Mucosa of descending colon (tissue), 3 donors: ENCODE results near the gene TEX264. TPM values are rescaled to one million over a fixed set of nuclear protein-coding genes. Genes with fewer than 3 reads are reported as not detected.

ENCODE experiments used
- total RNA-seq, 3 donors: library from RNA; stranded (reverse); fragmentation: NEBNext Ultra II Directional in 2 of 3; extraction: Animal tissue kit (Norgen Biotek cat#: 25700) in 2 of 3; gene quantifications; one replicate each; pipeline versions ENCODE4 v1.2.1 to v1.2.4, GENCODE V29; 2021 to 2023
- donor health status: DM: no; HTN: no; CAD: no; lungs with moderate emphysema.
- donor health status: DM: no; HTN: no; CAD: no.
- donor health status: DM: no; HTN: yes; CAD: no.

Gene TEX264
- total RNA-seq, 3 donors from 2014 or later: 53.2 to 73.6 (median 59.1) TPM

Other genes with a start within 250 kb of the TEX264 start
- gene DCAF1, start 171.2 kb upstream of the TEX264 start, total RNA-seq: 10 to 100 TPM; 18.0 to 26.0 (median 18.8) TPM
- 10 to 100 TPM; 16.1 to 32.8 (median 16.3) TPM for gene RAD54L2, start 132.5 kb upstream of the TEX264 start, total RNA-seq
- under 1 TPM; 0.14 to 0.61 (median 0.22) TPM for gene GRM2, start 35.8 kb downstream of the TEX264 start, total RNA-seq
- gene IQCF6, start 108.0 kb downstream of the TEX264 start, total RNA-seq: not detected
- not detected for gene IQCF2, start 190.4 kb downstream of the TEX264 start, total RNA-seq
- not detected for gene IQCF5, start 204.3 kb downstream of the TEX264 start, total RNA-seq
- not detected for gene IQCF1, start 232.1 kb downstream of the TEX264 start, total RNA-seq